ENCODE results near the gene TMEM145. TPM values are rescaled to one million over a fixed set of nuclear protein-coding genes. Genes with fewer than 3 reads are reported as not detected.

The TMEM145 gene
- total RNA-seq, 1 experiment from 2014 or later = 1.2 TPM

DNA sequence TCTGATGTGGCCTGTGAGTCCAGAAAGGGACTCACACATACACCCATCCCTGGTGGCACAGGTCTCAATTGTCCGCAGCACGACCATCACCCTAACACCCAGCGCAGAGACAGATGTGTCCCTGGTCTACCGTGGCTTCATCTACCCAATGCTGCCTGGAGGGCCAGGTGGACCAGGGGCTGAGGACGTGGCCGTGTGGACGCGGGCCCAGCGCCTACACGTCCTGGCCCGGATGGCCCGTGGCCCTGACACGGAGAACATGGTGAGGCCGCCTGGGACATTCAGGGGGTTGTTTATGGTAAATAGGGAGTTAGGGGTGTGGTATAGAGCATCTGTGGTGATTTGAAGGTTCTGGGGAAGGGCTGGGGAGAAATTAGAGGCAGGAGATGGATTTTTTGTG lies 35.1 kb downstream of the TMEM145 start:
- DNase-seq = no peak
- ChIA-PET POLR2A (ENCODE audit: unreplicated experiment) (no interaction called here), CTCF (no interaction called here)
- Histone ChIP-seq H3K27ac (no peak overlapping the region), H3K4me3 (no peak overlapping the region), H3K4me1 (replicated peaks; ENCODE audit: insufficient read depth) (peaks cover 7% of the 10 kb centered on the region; the same call in 1 of the 2 replicates), H2AFZ (no peak overlapping the region), H3K9me2 (ENCODE audit: insufficient read depth) (no peaks in the 10 kb centered on the region), H3K36me3 (ENCODE audit: low read depth) (no peaks in the 10 kb centered on the region; the same call in 1 of the 2 replicates), H4K20me1 (ENCODE audit: insufficient read depth) (no peaks in the 10 kb centered on the region), H3K79me2 (ENCODE audit: low read depth) (no peaks in the 10 kb centered on the region), H3F3A (ENCODE audit: insufficient read depth, low read depth) (peaks cover 4% of the 10 kb centered on the region; the same call in 1 of the 2 replicates), H3K27me3 (ENCODE audit: insufficient read depth, low read depth) (no peaks in the 10 kb centered on the region), H3K4me2 (no peak overlapping the region), H3K9me3 (ENCODE audit: insufficient read depth, low read depth) (no peaks in the 10 kb centered on the region)
- intact Hi-C loops (cut with micrococcal nuclease; ENCODE audit: unreplicated experiment) = no loop called here
- no TSS peak for BruUV-seq (replicated peaks)
- TF ChIP-seq EZH2 (IDR thresholded peaks at IDR 0.05; ENCODE audit: low read depth) = no peak
- TF ChIP-seq, protein P1, sequence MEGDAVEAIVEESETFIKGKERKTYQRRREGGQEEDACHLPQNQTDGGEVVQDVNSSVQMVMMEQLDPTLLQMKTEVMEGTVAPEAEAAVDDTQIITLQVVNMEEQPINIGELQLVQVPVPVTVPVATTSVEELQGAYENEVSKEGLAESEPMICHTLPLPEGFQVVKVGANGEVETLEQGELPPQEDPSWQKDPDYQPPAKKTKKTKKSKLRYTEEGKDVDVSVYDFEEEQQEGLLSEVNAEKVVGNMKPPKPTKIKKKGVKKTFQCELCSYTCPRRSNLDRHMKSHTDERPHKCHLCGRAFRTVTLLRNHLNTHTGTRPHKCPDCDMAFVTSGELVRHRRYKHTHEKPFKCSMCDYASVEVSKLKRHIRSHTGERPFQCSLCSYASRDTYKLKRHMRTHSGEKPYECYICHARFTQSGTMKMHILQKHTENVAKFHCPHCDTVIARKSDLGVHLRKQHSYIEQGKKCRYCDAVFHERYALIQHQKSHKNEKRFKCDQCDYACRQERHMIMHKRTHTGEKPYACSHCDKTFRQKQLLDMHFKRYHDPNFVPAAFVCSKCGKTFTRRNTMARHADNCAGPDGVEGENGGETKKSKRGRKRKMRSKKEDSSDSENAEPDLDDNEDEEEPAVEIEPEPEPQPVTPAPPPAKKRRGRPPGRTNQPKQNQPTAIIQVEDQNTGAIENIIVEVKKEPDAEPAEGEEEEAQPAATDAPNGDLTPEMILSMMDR (conservative IDR thresholded peaks at IDR 0.05) = no peak

DNA sequence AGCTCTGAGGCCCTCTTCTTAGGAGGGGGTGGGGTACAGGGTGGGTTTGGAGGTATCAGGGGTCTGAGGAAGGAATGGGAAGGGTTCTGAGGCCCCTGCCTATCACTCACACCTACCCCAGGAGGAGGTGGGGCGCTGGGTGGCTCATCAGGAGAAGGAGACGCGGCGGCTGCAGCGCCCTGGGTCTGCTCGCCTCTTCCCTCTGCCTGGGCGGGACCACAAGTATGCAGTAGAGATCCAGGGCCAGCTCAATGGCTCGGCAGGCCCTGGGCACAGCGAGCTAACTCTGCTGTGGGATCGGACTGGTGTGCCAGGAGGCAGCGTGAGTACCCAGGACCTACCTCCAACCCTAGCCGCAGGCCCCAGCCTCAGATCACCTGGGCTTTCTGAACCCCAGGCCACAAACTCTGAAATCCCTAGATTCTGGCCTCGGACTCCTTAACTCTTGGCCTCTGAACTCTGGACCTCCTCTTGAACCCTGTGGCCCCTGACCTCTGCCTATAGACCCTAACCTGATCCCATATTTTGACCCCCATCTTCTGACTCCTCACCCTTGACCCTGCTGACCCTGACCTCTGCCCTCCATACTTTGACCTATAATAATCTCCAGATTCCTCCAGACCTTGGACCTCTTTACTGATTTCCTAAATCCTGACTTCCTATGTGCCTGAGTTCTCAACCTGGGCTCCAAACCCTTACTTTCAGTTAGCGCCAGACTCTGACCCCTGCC lies 36.4 kb downstream of the TMEM145 start:
- CTCF ChIA-PET = no interaction called here
- Histone ChIP-seq H3K79me2 (ENCODE audit: low read depth) (no peaks in the 10 kb centered on the region), H3K9me2 (ENCODE audit: insufficient read depth) (no peaks in the 10 kb centered on the region), H3K4me3 (no peak overlapping the region), H2AFZ (no peak overlapping the region), H3F3A (ENCODE audit: insufficient read depth, low read depth) (peaks cover 4% of the 10 kb centered on the region; the same call in 1 of the 2 replicates), H3K4me2 (no peak overlapping the region), H4K20me1 (ENCODE audit: insufficient read depth) (no peaks in the 10 kb centered on the region), H3K27ac (no peak overlapping the region), H3K4me1 (replicated peaks; ENCODE audit: insufficient read depth) (peaks cover 7% of the 10 kb centered on the region; the same call in 1 of the 2 replicates), H3K9me3 (ENCODE audit: insufficient read depth, low read depth) (no peaks in the 10 kb centered on the region), H3K36me3 (ENCODE audit: low read depth) (no peaks in the 10 kb centered on the region; the same call in 1 of the 2 replicates), H3K27me3 (ENCODE audit: insufficient read depth, low read depth) (no peaks in the 10 kb centered on the region)
- POLR2A ChIA-PET (ENCODE audit: unreplicated experiment) = no interaction called here
- intact Hi-C loops (cut with micrococcal nuclease; ENCODE audit: unreplicated experiment) = no loop called here
- no peak for TF ChIP-seq EZH2 (IDR thresholded peaks at IDR 0.05; ENCODE audit: low read depth)
- TF ChIP-seq, protein P1 (conservative IDR thresholded peaks at IDR 0.05) = no peak
- no TSS peak for BruUV-seq (replicated peaks)
- no peak for DNase-seq

DNA sequence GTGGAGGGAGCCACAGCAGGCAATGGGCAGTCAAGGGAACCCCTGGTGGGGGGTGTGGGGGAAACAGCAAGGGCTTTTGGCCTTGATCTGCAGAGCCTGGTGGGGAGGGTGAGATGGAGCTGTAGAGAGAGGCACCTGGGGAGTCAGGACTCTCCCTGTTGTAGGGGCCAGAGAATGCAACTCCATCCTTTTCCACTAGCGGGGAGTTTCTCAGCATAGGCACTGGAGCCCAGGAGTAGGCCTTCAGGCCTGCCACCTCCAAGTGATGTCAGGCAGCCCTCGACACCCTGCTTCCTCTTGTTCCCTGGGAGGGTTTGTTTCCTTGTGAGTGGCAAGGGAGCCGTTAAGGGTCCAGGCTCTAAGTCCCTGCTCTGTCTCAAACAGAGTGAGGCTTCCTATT lies 37.3 kb downstream of the TMEM145 start:
- H3K9me3 ChIP-seq (ENCODE audit: insufficient read depth, low read depth) = no peaks in the 10 kb centered on the region
- no peak for DNase-seq
- intact Hi-C loops (cut with micrococcal nuclease; ENCODE audit: unreplicated experiment) = no loop called here
- H3K4me1 ChIP-seq (replicated peaks; ENCODE audit: insufficient read depth) = no peaks in the 10 kb centered on the region; the same call in 1 of the 2 replicates
- no peak for TF ChIP-seq EZH2 (IDR thresholded peaks at IDR 0.05; ENCODE audit: low read depth)
- TF ChIP-seq, protein P1 (conservative IDR thresholded peaks at IDR 0.05) = no peak
- H3K27ac ChIP-seq = no peak overlapping the region
- H3K79me2 ChIP-seq (ENCODE audit: low read depth) = no peaks in the 10 kb centered on the region
- H3K9me2 ChIP-seq (ENCODE audit: insufficient read depth) = no peaks in the 10 kb centered on the region
- ChIA-PET POLR2A (ENCODE audit: unreplicated experiment) (no interaction called here), CTCF (no interaction called here)
- H3K4me2 ChIP-seq = no peak overlapping the region
- H3K36me3 ChIP-seq (ENCODE audit: low read depth) = no peaks in the 10 kb centered on the region; the same call in 1 of the 2 replicates
- no peak overlapping the region for H2AFZ ChIP-seq
- no peaks in the 10 kb centered on the region for H3F3A ChIP-seq (ENCODE audit: insufficient read depth, low read depth)
- no peaks in the 10 kb centered on the region for H4K20me1 ChIP-seq (ENCODE audit: insufficient read depth)
- H3K4me3 ChIP-seq = no peak overlapping the region
- H3K27me3 ChIP-seq (ENCODE audit: insufficient read depth, low read depth) = no peaks in the 10 kb centered on the region
- no TSS peak for BruUV-seq (replicated peaks)

All from PC-9 (cell line).